GM20431 (cell line): ENCODE results near the gene SLC38A2.

Experiments used
- in situ Hi-C: fragments of 300-500 bp; cut with MseI, MboI; formaldehyde crosslinking; loops from one replicate; pipeline ENCODE4 v1.15.0; 2020; ENCODE audit warnings: low sequenced_read_pairs; ENCODE audit not compliant: unreplicated experiment

Gene SLC38A2

DNA sequence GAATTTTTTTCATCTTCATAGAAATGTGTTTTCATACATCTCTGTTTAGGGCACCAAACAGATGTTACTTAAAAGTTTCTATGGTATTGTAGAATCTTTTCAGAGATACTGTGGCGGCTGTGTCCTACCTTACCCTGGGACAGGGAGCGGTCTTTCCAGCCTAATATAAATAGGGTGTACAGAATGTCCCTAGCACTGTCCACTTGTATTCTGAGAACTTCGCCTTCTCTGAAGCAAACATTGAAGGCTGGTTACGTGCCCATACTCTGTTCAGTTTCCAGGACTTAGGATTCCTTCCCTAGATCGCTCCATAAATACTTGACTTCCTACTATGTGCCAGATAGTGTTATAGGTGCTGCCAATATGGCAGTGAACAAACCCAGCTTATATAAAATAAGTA is 24.3 kb upstream of the SLC38A2 start:
- in situ Hi-C loops: no loop called here

DNA sequence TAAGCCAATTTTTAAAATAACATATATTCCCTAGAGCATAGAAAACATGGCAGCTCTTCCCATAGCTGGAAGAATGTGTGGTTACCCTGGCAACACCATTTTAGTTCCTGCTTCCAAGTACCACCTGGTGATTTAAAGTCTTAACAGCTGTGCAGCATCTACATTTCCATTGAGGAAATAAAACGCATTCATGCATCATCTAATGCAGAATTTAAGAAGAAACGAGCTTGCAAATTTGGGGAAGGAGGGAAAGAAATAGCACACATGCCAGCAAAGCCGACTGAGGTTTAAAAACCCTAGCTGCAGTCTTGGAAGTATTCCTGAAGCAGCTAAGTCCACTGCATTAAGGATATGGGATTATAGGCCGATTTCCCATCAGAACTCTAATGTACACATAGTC is 22.8 kb upstream of the SLC38A2 start:
- in situ Hi-C loops: no loop called here

DNA sequence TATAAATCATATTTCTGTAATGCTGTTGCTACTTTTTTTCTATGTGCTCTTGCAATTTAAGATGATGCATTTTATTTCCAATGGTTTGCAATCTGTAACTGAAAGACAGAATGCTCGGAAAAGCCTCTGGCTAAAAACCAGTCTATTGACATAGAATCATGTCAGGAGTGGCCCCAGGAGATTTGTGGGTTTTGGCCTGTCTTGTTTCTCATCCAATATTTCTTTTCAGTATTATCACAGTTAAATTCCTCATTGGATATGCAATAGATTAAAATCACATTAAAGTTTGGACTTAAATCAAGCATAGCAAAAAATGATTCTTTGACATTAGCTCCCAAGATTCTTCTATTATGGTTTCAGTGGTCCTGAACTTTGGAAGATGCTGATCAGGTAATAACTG is 19.1 kb upstream of the SLC38A2 start:
- in situ Hi-C loops: no loop called here

DNA sequence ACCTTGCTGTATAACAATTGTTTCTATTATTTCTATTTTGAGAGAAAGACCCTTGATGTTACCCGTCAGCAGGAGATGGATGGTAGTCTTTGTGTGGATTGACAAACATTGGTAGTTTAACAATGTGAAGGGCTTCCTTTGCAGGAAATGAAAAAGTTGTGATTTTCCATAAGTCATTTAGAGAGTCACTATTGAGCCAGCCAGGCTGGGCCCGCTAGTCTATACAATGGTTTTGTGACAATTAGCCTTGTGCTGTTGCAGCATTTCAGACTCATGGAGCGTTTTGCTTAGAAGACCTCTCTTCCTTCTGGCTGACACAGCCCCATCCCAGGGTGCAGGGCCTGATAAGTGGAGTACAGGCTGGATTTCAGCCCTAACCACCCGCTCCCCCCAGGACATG is 18.3 kb upstream of the SLC38A2 start:
- in situ Hi-C loops: no loop called here

DNA sequence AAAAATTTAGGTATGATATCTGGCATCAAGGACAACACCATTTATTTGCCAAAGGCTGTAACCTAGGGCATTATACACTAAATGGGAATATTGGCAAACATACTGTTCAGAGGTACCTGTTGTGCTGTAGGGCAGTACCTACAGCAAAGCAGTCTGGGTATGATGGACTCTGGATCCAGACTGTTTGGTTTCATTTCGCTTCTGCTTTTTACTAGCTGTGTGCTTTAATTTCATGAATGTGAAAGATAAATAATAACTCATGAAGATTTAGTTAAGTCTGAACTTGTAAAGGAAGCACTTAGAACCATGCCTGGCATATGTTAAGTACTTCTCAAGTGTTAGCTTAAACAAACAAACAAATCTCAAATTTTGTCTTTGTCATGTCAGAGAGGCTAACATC is 17.7 kb upstream of the SLC38A2 start:
- in situ Hi-C loops: no loop called here

DNA sequence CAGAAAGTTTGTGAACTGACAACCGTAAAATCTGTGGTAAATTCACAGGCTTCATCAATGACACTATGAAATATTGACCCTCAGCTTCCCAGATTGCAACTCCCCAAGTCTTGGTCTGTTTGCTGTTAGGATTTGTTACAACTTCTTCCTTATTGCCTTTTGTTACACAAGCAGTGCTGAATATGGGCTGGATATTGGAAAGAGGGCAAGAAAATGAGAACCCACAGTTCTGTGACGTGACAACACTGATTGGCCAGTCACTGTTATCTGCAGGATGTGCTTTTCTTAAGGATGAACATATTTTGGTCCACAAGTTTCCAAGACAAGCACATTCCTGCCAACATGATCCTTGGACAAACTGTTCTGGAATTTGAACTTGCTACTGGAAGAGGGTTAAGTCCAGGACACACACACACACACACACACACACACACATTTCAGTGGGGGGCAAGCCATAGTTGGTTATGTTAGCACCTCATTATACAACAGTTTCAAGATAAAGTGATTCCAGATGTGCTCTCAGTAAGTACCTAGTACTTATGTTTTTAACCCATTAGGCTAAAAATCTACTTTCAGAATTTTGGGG is 16.6 kb upstream of the SLC38A2 start:
- in situ Hi-C loops: no loop called here

DNA sequence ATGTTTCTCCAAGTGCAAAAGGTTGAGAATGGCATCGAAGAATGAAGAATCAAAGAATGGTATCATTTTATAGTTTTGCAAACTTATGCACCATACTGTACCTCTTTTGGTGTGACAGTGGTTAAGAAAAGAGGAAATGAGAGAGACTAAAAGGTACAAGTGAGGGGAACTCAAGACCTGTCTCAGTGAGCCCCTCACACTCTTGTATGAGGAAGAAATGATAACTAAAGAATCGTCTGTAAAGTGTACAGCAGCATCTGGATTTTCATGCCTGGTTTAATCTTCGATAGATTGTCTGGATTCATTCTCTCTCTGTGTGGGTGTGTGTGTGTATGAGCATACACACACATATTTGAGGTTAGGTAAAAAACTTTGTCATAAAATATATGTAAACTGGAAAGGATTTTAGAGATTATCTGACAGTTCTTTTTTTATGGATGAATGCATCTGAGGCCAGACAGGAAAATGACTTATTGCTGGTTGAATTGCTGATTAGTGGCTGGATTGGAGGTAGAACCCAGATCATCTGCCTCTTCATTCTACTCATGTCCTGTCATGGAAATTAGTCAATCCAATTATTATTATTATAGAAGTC is 16.0 kb upstream of the SLC38A2 start:
- in situ Hi-C loops: no loop called here

DNA sequence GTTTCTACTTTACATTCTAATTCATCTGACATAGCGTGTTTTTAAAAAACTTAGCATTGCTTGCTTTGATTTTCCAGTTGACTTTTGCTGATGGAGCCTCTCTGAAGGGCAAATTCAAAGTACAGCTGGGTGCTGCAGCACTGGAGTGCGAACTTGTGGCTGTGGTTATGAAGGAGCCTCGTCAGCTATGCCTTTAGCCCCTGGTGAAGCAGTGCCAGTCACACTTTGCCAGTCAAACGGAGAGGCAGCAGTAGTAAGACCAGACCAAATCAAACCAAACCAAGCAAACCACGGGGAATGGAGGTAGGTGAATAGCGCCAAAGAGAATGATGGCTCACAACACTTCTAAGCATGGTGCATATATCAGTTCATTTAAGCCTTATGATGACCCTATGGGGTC is 15.1 kb upstream of the SLC38A2 start:
- in situ Hi-C loops: no loop called here

DNA sequence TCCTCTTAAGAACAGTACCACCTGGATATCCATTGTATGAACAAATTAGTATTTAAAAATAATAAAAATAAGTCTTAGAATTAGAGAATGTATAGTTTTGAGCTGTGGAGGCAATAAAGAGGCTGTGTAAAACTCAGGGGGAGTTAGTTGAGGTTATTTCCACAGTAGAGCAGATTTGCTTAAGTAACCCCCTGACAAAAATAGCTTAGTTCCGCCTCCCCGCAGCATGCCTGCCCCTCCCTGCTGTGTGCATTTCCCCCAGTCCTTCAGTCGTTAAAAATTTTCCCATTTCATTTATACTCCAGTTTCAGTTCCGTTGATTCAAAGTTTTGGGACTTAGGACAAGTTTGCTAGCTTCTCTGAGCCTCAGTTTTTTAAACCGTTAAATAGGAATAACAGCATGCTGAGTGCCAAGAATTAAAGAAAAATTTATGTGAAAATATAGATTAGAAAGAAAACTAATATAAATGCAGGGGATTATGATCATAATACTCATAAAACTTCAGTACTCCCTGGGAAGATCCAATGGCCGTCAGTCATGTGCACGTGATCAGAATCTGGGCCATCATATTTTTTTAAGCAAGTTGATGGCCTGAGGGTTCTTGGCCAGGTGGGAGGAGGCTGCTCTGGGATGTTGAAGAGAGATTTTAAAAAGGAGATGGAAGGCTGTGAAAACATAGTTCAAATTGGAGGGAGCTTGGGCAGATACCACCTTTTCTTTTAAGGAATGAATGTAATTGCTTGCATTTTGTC is 14.5 kb upstream of the SLC38A2 start:
- in situ Hi-C loops: no loop called here

DNA sequence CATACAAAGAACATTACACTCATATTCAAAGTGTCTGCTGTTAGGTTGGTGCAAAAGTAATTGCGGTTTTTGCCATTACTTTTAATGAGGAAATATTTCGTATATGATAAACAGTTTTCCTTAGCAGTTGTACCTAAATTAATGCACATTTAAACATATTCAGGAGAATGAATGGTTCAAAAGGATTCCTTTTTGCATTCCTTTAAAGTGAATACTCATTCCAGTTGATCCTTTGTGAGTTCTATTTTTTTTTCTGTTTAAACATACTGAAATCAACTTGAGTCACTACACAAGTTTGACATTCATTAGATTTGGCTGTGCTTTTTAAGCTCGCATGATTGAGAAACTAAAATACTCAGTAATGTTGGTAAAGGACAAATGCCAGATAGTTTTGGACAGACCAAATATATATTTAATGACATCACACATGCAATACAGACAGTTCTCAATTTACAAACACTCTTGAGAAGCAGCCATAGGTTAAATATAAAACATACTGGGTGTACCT is 13.8 kb upstream of the SLC38A2 start:
- in situ Hi-C loops: no loop called here

DNA sequence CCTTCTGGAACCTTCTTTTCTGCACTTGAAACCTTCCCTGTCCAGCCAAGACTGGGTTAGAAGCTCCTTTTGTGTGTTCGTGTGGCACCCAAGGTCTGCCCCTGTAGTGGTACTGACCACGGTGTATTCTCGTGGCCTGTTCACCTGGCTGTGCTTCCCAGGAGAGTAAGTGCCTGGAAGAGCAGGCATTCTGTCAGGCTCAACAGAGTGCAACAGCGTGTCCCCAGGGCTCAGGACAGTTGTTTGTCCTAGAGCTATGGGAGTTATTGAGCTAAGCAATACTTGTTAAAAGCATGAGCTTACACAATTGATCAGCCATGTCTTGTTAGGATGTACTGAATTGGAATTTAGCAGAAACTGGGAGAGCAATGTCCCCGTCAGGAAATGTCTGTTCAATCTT is 12.9 kb upstream of the SLC38A2 start:
- in situ Hi-C loops: no loop called here

DNA sequence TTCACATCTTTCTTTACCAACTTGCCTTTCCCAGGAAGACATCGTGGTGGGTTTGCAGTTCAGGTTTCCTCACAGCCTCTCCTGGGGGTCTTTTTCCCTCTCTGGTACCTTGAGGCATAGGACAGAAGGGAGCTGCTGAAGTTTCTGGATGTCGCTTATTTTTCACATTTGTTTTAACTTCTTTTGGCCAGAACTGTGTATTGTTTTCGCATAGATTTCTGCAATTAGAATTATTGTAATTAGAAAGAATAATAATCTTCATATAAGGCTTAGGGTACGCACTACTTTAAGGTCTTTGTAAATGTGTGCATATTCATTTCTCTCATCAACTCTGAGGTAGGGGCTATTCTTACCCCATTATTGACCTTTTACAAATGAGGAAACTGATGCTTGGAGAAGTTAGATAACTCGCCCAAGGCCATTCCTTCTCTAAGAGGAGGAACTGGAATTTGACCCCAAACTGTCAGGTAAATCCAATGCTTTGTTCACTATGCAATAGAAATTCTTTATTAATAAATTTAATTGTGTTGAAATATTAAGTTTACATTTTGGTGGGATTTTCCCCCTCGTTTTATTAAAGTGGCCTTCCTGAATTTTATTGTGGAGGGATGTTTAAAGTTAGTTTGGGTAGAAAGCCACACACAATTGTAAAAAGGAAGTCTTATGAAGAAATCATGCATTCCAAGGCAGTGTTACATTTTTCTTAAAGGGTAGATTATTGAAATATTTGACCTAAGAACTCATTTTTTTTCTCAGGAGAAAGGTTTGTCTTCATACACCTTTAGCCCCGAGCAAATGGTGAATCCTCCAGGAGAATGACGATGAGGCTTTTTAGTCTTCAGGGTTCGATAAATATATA is 12.1 kb upstream of the SLC38A2 start:
- in situ Hi-C loops: no loop called here

DNA sequence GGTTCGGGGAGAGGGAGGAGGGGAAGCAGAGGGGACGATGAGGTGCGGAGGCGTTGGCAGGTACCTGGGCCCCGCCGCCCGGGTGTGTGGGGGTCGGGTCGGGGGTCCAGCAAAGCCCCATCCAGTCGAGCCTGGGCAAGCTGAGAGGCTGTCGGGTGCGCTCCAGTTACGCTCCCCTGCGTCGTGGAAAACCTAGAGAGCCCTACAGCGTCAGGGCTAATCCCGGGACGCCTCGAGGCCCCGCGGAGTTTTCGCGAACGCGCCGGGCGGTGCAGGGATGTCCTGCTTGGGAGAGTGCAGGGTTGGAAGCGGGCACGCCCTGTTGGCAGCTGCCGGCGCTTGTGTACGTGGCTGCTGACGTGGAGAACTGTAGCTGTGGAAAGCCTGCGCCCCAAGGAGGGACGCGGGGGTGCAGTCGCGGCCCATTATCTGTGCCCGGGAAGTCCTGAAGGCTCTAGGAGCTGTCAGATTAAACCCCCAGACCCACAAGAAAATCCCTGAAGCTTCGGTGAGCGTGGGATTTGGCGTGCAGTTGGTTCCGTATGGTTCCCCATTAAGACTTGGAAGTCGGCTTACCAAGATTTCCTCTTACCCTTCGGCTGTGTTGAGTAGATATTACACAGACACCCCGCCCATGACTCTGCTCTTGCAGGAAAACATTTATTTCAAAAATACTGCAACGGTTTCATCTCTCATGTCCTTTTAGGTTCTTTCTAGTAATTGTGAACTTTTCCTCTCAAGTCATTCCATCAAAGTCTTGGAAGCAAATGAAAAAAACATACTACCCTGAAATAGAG is 11.3 kb upstream of the SLC38A2 start:
- in situ Hi-C loops: no loop called here

DNA sequence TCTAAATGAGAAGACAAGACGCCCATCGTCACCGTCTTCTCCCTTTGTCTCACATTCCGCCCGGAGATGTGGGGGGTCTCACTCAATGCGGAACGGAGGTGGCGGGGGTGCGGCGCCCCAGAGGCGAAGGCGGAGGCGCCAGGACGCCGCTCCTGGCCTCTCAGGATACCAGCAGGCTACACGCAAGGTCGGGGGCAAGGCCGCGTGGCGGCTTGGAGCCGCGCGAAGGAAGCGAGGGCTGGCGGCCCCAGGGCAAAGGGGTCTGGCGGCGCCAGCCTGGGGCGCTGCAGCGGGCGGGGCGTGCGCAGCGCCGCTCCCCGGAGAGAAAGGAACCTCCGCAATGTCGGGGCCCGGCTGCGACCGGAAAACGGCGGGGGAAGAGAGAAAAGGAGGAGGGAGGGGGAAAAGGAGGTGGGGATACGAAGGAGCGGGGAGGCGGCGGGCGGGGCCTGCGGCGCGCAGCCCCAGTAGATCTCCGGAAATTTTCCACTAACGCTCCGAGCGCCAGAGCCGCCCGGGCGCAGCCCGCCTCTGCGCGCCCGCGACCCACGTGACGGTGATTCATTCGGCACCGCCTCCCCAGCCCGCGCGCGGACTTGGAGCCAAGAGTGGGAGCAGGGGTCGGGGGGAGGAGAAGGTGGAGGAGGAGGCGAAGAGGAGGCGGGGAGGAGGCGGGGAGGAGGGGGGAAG is 10.5 kb upstream of the SLC38A2 start:
- in situ Hi-C loops: no loop called here

DNA sequence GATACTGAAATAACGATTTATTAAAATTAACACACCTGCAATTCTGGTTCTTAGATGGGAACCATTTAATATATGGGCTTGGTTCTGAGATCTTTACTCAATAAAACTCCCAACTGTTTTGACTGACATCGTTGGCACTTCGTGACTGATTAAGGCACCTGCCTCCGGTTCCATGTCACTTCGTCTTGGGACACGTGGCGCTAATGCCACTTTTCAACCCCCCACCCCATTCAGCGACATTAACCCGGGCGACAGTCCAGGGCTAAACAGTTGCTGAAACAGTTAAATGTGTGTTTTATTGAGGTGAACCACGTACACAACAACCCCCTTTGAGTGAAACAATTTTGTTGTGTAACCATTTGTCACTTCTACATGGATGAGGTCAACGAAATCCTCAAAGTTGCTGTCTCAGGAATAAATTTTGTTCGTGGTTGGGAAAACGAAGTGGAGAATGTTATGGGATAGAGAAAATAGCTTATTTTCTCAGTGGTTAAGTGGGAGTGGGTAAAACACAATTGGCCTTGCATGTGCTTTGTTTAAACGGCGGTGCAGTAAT is 9.9 kb upstream of the SLC38A2 start:
- in situ Hi-C loops: no loop called here

DNA sequence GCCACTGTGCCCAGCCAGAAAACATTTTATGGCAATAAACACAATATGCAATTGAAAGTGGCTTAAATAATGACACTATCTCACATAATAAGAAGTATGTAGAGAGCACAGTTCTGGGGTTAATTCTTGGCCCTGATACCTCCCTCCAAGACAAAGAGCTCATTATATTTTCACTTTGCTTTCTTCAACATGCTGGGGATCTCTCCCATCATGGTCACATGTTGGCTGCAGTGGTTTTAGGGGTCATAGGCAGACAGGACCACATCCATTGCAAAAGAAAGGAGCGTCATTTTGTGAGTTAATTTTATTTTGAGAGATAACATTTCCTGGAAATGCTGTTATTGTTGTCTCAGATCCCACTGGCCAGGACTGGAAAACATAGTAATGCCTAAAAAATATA is 8.3 kb upstream of the SLC38A2 start:
- in situ Hi-C loops: no loop called here

DNA sequence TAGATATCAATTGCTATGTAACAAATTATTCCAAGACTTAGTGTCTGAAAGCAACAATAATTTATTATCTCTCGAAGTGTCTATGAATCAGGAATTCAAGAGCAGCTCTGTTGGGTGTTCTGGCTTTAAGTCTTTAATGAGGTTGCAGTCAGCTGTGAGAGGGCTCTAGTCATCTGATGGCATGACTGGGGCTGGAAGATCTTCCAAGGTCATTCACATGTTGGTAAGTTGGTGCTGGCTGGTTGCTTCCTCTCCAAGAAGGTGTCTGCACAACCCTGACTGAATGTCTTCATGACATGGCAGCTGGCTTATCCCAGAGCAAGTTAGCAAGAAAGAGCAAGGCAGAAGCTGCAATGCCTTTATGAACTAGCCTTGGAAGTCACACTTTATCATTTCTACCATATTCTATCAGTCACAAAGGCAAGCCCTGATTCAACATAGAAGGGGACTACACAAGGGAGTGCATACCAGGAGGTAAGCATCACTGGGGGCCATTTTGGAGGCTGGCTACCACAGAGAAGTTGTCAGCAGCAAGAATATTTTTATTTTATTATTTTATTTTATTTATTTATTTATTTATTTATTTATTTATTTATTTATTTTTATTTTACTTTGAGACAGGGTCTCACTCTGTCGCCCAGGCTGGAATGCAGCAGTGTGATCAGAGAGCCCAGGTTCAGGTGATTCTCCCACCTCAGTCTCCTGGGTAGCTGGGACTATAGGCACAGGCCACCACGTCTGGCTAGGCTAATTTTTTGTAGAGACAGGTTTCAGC is 7.6 kb upstream of the SLC38A2 start:
- in situ Hi-C loops: no loop called here

DNA sequence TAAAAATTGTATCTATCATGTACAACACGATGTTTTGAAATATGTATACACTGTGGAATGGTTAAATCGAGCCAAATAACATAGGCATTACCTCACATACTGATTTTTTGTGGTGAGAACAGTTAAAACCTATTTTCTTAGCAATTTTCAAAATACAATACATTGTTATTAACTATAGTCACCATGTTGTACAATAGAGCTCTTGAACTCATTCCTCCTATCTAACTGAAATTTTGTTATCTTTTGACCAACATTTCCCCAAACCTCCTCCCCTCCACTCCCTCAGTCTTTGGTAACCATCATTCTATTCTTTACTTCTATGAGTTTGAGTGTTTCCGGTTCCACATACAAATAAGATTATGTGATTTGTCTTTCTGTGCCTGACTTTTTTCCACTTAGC is 6.8 kb upstream of the SLC38A2 start:
- in situ Hi-C loops: no loop called here
